HCT116 (cell line): ENCODE results near the gene EPB41L4A.

Source experiments
- CTCF ChIP-seq, 3 experiments: fragments of 200-600 bp in 1 of 3; sonication (generic) in 1 of 3; IDR thresholded peaks in 2 of 3; conservative IDR thresholded peaks in 1 of 3; 2 replicates each; pipeline ENCODE4 v1.5.1; 2012 to 2017; ENCODE audit warnings: low read depth in 2 of 3, low read length in 2 of 3, antibody characterized with exemption in 1 of 3, borderline replicate concordance in 1 of 3, control low read depth in 1 of 3, mild to moderate bottlenecking in 1 of 3, mixed read lengths in 1 of 3, mixed run types in 1 of 3, moderate library complexity in 1 of 3; ENCODE audit not compliant: insufficient read depth in 1 of 3
- ELF1 ChIP-seq: IDR thresholded peaks from 2 replicates; pipeline ENCODE4 v1.6.1; 2012; ENCODE audit warnings: low read depth, borderline replicate concordance
- EZH2phosphoT487 ChIP-seq: fragments of 200-600 bp; IDR thresholded peaks from 2 replicates; pipeline ENCODE4 v1.6.1; 2018; ENCODE audit warnings: antibody characterized with exemption, borderline replicate concordance
- POLR2A ChIP-seq: IDR thresholded peaks from 2 replicates; pipeline ENCODE4 v1.7.0; 2011; ENCODE audit warnings: borderline replicate concordance; ENCODE audit not compliant: insufficient read depth, insufficient read length; ENCODE audit errors: extremely low read depth
- POLR2AphosphoS5 ChIP-seq: IDR thresholded peaks from 2 replicates; pipeline ENCODE4 v1.6.1; 2011; ENCODE audit warnings: mild to moderate bottlenecking, low read depth, low read length, moderate library complexity
- REST ChIP-seq: IDR thresholded peaks from 2 replicates; pipeline ENCODE4 v1.6.1; 2012; ENCODE audit warnings: low read depth
- SP1 ChIP-seq: IDR thresholded peaks from 2 replicates; pipeline ENCODE4 v1.6.1; 2012; ENCODE audit warnings: low read depth
- ZFX ChIP-seq: fragments of 450-650 bp; IDR thresholded peaks from 2 replicates; pipeline ENCODE4 v1.6.1; 2017

- TF ChIP-seq CTCF (IDR thresholded peaks at IDR 0.05 in 2 of 3, conservative IDR thresholded peaks at IDR 0.05 in 1 of 3; ENCODE audit: borderline replicate concordance in 1 of 3, insufficient read depth in 1 of 3, low read depth in 2 of 3, low read length in 2 of 3), result no peak
- no peak for TF ChIP-seq POLR2A
- TF ChIP-seq REST, result no peak
- no peak for TF ChIP-seq SP1
- no peak for TF ChIP-seq EZH2phosphoT487
- TF ChIP-seq ELF1, result no peak
- TF ChIP-seq ZFX, result no peak
- no peak for TF ChIP-seq POLR2AphosphoS5
These were observed 186.4 kb downstream of the EPB41L4A start for GRCh38 chr5:112232667-112233066.
